ENCODE data around the gene LRIF1.
A peak's percentile ranks its signal among the peaks of the same experiment; 100 is the strongest.
"Not testable (repeated sequence)": the region's sequence is repeated elsewhere in the genome, so short reads cannot be mapped to it uniquely, and the experiment has no call there.

Gene LRIF1

GRCh38 chr1:110963691-110964454 is at the start of gene LRIF1:
Gene LRIF1, minus strand, starts transcription at chr1:110963922. Its CDS starts 234 bp downstream, at chr1:110963688.
- DNase-seq: peak; percentile 95 to 100 (median 99)
- intact Hi-C loops (cut with DNase I): loop anchor here (10.0 kb wide), 1 partner anchor 181 kb away; the partner anchor contains the start of genes CEPT1 and DRAM2

- no peak for DNase-seq
- intact Hi-C loops (cut with DNase I): no loop called here
Measured at GRCh38 chr1:111008031-111008430, 44.3 kb upstream of the LRIF1 start.

GRCh38 chr1:111006556-111006955 is 42.8 kb upstream of the LRIF1 start:
- DNase-seq: no peak
- intact Hi-C loops (cut with DNase I): no loop called here

GRCh38 chr1:110999607-111000006 is 35.9 kb upstream of the LRIF1 start:
- DNase-seq; intact Hi-C loops (cut with DNase I): not testable (repeated sequence)

GRCh38 chr1:110992329-110992728 is 28.6 kb upstream of the LRIF1 start:
- DNase-seq; intact Hi-C loops (cut with DNase I): not testable (repeated sequence)

- intact Hi-C loops (cut with DNase I); DNase-seq: not testable (repeated sequence)
Measured at GRCh38 chr1:110991295-110991694, 27.6 kb upstream of the LRIF1 start.

GRCh38 chr1:110990541-110990940 is 26.8 kb upstream of the LRIF1 start:
- DNase-seq: no peak
- intact Hi-C loops (cut with DNase I): no loop called here

- intact Hi-C loops (cut with DNase I): no loop called here
- no peak for DNase-seq
Measured at GRCh38 chr1:110986407-110986891, 22.7 kb upstream of the LRIF1 start.

- no peak for DNase-seq
- intact Hi-C loops (cut with DNase I): no loop called here
Measured at GRCh38 chr1:110982320-110982719, 18.6 kb upstream of the LRIF1 start.

- no peak for DNase-seq
- intact Hi-C loops (cut with DNase I): no loop called here
Measured at GRCh38 chr1:110979154-110979553, 15.4 kb upstream of the LRIF1 start.

GRCh38 chr1:110976089-110976488 is 12.4 kb upstream of the LRIF1 start:
- no peak for DNase-seq
- intact Hi-C loops (cut with DNase I): no loop called here

- intact Hi-C loops (cut with DNase I): no loop called here
- no peak for DNase-seq
Measured at GRCh38 chr1:110975265-110975664, 11.5 kb upstream of the LRIF1 start.

GRCh38 chr1:110967256-110967655 is 3.5 kb upstream of the LRIF1 start:
- intact Hi-C loops (cut with DNase I): loop anchor here (10.0 kb wide), 1 partner anchor 178 kb away; the partner anchor contains the start of genes CEPT1 and DRAM2
- DNase-seq: no peak

GRCh38 chr1:110964455-110964903 is 757 bp upstream of the LRIF1 start:
- no peak for DNase-seq
- intact Hi-C loops (cut with DNase I): loop anchor here (10.0 kb wide), 1 partner anchor 180 kb away; the partner anchor contains the start of genes CEPT1 and DRAM2

GRCh38 chr1:110962892-110963690 is 631 bp downstream of the LRIF1 start:
- DNase-seq: peak; percentile 17 to 71 (median 46)
- intact Hi-C loops (cut with DNase I): loop anchor here (10.0 kb wide), 1 partner anchor 182 kb away; the partner anchor contains the start of genes CEPT1 and DRAM2

GRCh38 chr1:110961902-110962301 is 1.8 kb downstream of the LRIF1 start:
- intact Hi-C loops (cut with DNase I): loop anchor here (10.0 kb wide), 1 partner anchor 183 kb away; the partner anchor contains the start of genes CEPT1 and DRAM2
- DNase-seq: no peak

- intact Hi-C loops (cut with DNase I): loop anchor here (10.0 kb wide), 1 partner anchor 184 kb away; the partner anchor contains the start of genes CEPT1 and DRAM2
- DNase-seq: no peak
Measured at GRCh38 chr1:110960777-110961420, 2.8 kb downstream of the LRIF1 start.

- intact Hi-C loops (cut with DNase I): no loop called here
- DNase-seq: no peak
Measured at GRCh38 chr1:110957798-110958197, 5.9 kb downstream of the LRIF1 start.

GRCh38 chr1:110956586-110956985 is 7.1 kb downstream of the LRIF1 start:
- DNase-seq: no peak
- intact Hi-C loops (cut with DNase I): no loop called here
